IMR-90 (cell line): ENCODE results near the gene ETS1. TPM values are rescaled to one million over a fixed set of nuclear protein-coding genes. Genes with fewer than 3 reads are reported as not detected.

ENCODE experiments used
- ATAC-seq: fragments of 200-7000 bp; cut with Tn5 transposase; 2 replicates; pipeline ENCODE4 v1.9.1; 2020; ENCODE audit warnings: low read depth, mild to moderate bottlenecking, moderate library complexity
- BruUV-seq: library from RNA; stranded (reverse); fragments of 400-500 nt; replicated peaks from 2 replicates; lab custom pipeline; 2021; lab: Mats Ljungman, UMichigan
- CTCF ChIA-PET: fragments of 300-600 bp; formaldehyde crosslinking; extraction: SDS; loops from one replicate; lab custom pipeline; 2021; ENCODE audit warnings: antibody characterized with exemption; lab: Yijun Ruan, JAX
- POLR2A ChIA-PET: fragments of 300-600 bp; sonication (Branson Sonifier 250); formaldehyde crosslinking; loops from one replicate; lab custom pipeline; 2022; ENCODE audit warnings: antibody characterized with exemption; ENCODE audit not compliant: unreplicated experiment; lab: Charles Lee
- DNase-seq: peaks from one replicate; pipeline ENCODE4 v3.0.0; 2013
- H2AFZ ChIP-seq: replicated peaks from 2 replicates; pipeline ENCODE3; 2013; ENCODE audit warnings: low read length, mild to moderate bottlenecking; ENCODE audit not compliant: poor library complexity
- H2AK5ac ChIP-seq: 2 replicates; pipeline ENCODE4 v1.6.1; 2013; ENCODE audit warnings: low read depth, low read length, inconsistent platforms
- H2AK9ac ChIP-seq: replicated peaks from 2 replicates; pipeline ENCODE3; 2013; ENCODE audit warnings: mild to moderate bottlenecking, low read depth, low read length, moderate library complexity; ENCODE audit not compliant: poor library complexity
- H2BK120ac ChIP-seq: 2 replicates; pipeline ENCODE4 v1.6.1; 2013; ENCODE audit warnings: low read depth, low read length, inconsistent platforms
- H2BK15ac ChIP-seq: 3 replicates; pipeline ENCODE4 v1.6.1; 2013; ENCODE audit warnings: low read depth, low read length, inconsistent platforms
- H2BK20ac ChIP-seq: 2 replicates; pipeline ENCODE4 v1.6.1; 2013; ENCODE audit warnings: low read depth, mild to moderate bottlenecking, inconsistent platforms, low read length, moderate library complexity
- H2BK5ac ChIP-seq: 2 replicates; pipeline ENCODE4 v1.6.1; 2013; ENCODE audit warnings: mild to moderate bottlenecking, low read depth, low read length, inconsistent platforms; ENCODE audit not compliant: poor library complexity, severe bottlenecking
- H3K14ac ChIP-seq: replicated peaks from 2 replicates; pipeline ENCODE4 v1.6.1; 2013; ENCODE audit warnings: low read depth, low read length, inconsistent platforms
- H3K18ac ChIP-seq: 2 replicates; pipeline ENCODE4 v1.6.1; 2013; ENCODE audit warnings: low read depth, low read length, control low read depth
- H3K23ac ChIP-seq: 2 replicates; pipeline ENCODE4 v1.6.1; 2013; ENCODE audit warnings: low read depth, low read length, inconsistent platforms
- H3K27ac ChIP-seq: 2 replicates; pipeline ENCODE4 v1.5.1; 2013; ENCODE audit warnings: mild to moderate bottlenecking, control low read depth, low read length; ENCODE audit not compliant: insufficient read depth
- H3K27me3 ChIP-seq: 2 replicates; pipeline ENCODE4 v1.6.1; 2013; ENCODE audit warnings: low read length; ENCODE audit not compliant: control insufficient read depth, insufficient read depth
- H3K36me3 ChIP-seq: 2 replicates; pipeline ENCODE4 v1.6.1; 2013; ENCODE audit warnings: low read length, mixed read lengths; ENCODE audit not compliant: control insufficient read depth, insufficient read depth
- H3K4ac ChIP-seq: 2 replicates; pipeline ENCODE4 v1.6.1; 2013; ENCODE audit warnings: low read depth, low read length, inconsistent platforms
- H3K4me1 ChIP-seq: 2 replicates; pipeline ENCODE4 v1.6.1; 2013; ENCODE audit warnings: low read length, mixed read lengths; ENCODE audit not compliant: control insufficient read depth, insufficient read depth
- H3K4me2 ChIP-seq: 2 replicates; pipeline ENCODE4 v1.6.1; 2013; ENCODE audit warnings: low read depth, mild to moderate bottlenecking, control low read depth, low read length, moderate library complexity
- H3K4me3 ChIP-seq: 2 replicates; pipeline ENCODE4 v1.5.1; 2013; ENCODE audit warnings: low read depth, mild to moderate bottlenecking, control low read depth, low read length, moderate library complexity; ENCODE audit not compliant: insufficient read depth
- H3K56ac ChIP-seq: 2 replicates; pipeline ENCODE4 v1.6.1; 2013; ENCODE audit warnings: low read length, inconsistent platforms; ENCODE audit not compliant: insufficient read depth; ENCODE audit errors: extremely low read depth
- H3K79me1 ChIP-seq, 2 experiments: 2 replicates each; pipeline ENCODE4 v1.6.1; 2013; ENCODE audit warnings: low read length in 2 of 2, inconsistent platforms in 1 of 2, low read depth in 1 of 2
- H3K9ac ChIP-seq: 2 replicates; pipeline ENCODE4 v1.6.1; 2013; ENCODE audit warnings: low read depth, low read length, control low read depth
- H3K9me1 ChIP-seq: 2 replicates; pipeline ENCODE4 v1.6.1; 2013; ENCODE audit warnings: low read length, inconsistent platforms; ENCODE audit not compliant: insufficient read depth
- H3K9me3 ChIP-seq: 2 replicates; pipeline ENCODE4 v1.6.1; 2013; ENCODE audit warnings: low read length; ENCODE audit not compliant: control insufficient read depth, insufficient read depth
- H4K20me1 ChIP-seq: 2 replicates; pipeline ENCODE4 v1.6.1; 2013; ENCODE audit warnings: low read length, inconsistent platforms; ENCODE audit not compliant: insufficient read depth
- H4K5ac ChIP-seq: 2 replicates; pipeline ENCODE4 v1.6.1; 2013; ENCODE audit warnings: mild to moderate bottlenecking, low read depth, low read length, control low read depth
- H4K8ac ChIP-seq, 2 experiments: 2 replicates each; pipeline ENCODE4 v1.6.1; 2013; ENCODE audit warnings: low read depth in 2 of 2, low read length in 2 of 2, control low read depth in 1 of 2, inconsistent platforms in 1 of 2
- H4K91ac ChIP-seq: 2 replicates; pipeline ENCODE4 v1.6.1; 2013; ENCODE audit warnings: low read depth, low read length, inconsistent platforms; ENCODE audit not compliant: insufficient read depth
- BHLHE40 ChIP-seq: fragments of 150-350 bp; IDR thresholded peaks from 2 replicates; pipeline ENCODE4 v1.6.1; 2016; ENCODE audit warnings: mild to moderate bottlenecking, low read depth, low read length
- CHD1 ChIP-seq: IDR thresholded peaks from 2 replicates; pipeline ENCODE4 v1.6.1; 2012; ENCODE audit warnings: low read depth, low read length, improper control_type of control experiment
- CTCF ChIP-seq: conservative IDR thresholded peaks from 2 replicates; pipeline ENCODE4 v1.5.1; 2012; ENCODE audit warnings: mild to moderate bottlenecking, low read depth, low read length, improper control_type of control experiment
- ELK1 ChIP-seq: fragments of 150-350 bp; IDR thresholded peaks from 2 replicates; pipeline ENCODE4 v1.6.1; 2016; ENCODE audit warnings: low read depth, mild to moderate bottlenecking, low read length, moderate library complexity, borderline replicate concordance
- FOS ChIP-seq: fragments of 150-350 bp; IDR thresholded peaks from 2 replicates; pipeline ENCODE4 v1.6.1; 2016; ENCODE audit warnings: low read depth, low read length
- MAFK ChIP-seq: IDR thresholded peaks from 2 replicates; pipeline ENCODE4 v1.6.1; 2012; ENCODE audit warnings: low read depth, low read length, improper control_type of control experiment
- MAZ ChIP-seq: IDR thresholded peaks from 2 replicates; pipeline ENCODE4 v1.6.1; 2012; ENCODE audit warnings: low read depth, mild to moderate bottlenecking, low read length, improper control_type of control experiment, moderate library complexity, borderline replicate concordance
- MXI1 ChIP-seq: IDR thresholded peaks from 2 replicates; pipeline ENCODE4 v1.6.1; 2012; ENCODE audit warnings: low read depth, mild to moderate bottlenecking, low read length, moderate library complexity, borderline replicate concordance
- NFE2L2 ChIP-seq: fragments of 150-350 bp; IDR thresholded peaks from 2 replicates; pipeline ENCODE4 v1.6.1; 2016; ENCODE audit warnings: low read depth, mild to moderate bottlenecking, low read length
- POLR2A ChIP-seq: IDR thresholded peaks from 2 replicates; pipeline ENCODE4 v1.6.1; 2012; ENCODE audit warnings: mild to moderate bottlenecking, low read depth, low read length
- RAD21 ChIP-seq: IDR thresholded peaks from 2 replicates; pipeline ENCODE4 v1.6.1; 2012; ENCODE audit warnings: low read length, improper control_type of control experiment
- RCOR1 ChIP-seq: IDR thresholded peaks from 2 replicates; pipeline ENCODE4 v1.6.1; 2012; ENCODE audit warnings: mild to moderate bottlenecking, low read length, improper control_type of control experiment; ENCODE audit not compliant: insufficient replicate concordance
- RFX5 ChIP-seq: IDR thresholded peaks from 2 replicates; pipeline ENCODE4 v1.8.0; 2012; ENCODE audit warnings: low read depth, mild to moderate bottlenecking, low read length, moderate library complexity
- SMC3 ChIP-seq: fragments of 150-350 bp; IDR thresholded peaks from 2 replicates; pipeline ENCODE4 v1.6.1; 2016; ENCODE audit warnings: low read depth, mild to moderate bottlenecking, antibody characterized with exemption, low read length, moderate library complexity
- WGBS, 2 experiments: methylation state at CpG; one replicate each; pipeline versions ENCODE4 v1.1.5 to v1.1.7; 2013; ENCODE audit warnings: missing lambda C conversion rate in 2 of 2; ENCODE audit not compliant: insufficient read length in 1 of 2; ENCODE audit errors: extremely low coverage in 2 of 2; 5-methylcytosine and 5-hydroxymethylcytosine counted together
- dilution Hi-C: fragments of 300-500 bp; cut with HindIII; formaldehyde crosslinking; loops from one replicate; pipeline ENCODE4 v1.14.3; 2018; ENCODE audit warnings: low sequenced_read_pairs; ENCODE audit not compliant: unreplicated experiment
- in situ Hi-C: fragments of 300-500 bp; cut with MboI; formaldehyde crosslinking; loops from 3 replicates; pipeline ENCODE4 v1.14.3; 2019; ENCODE audit warnings: low sequenced_read_pairs, inconsistent platforms, mixed read lengths
- intact Hi-C: fragments of 100-400 bp; cut with micrococcal nuclease; formaldehyde crosslinking; loops from 2 replicates; pipeline ENCODE4 v1.10.0; 2022
- polyA plus RNA-seq, 3 experiments: library from polyadenylated mRNA; depleted of rRNA; stranded (reverse); fragments of >200 nt; gene quantifications; 2 replicates each; pipeline ENCODE4 v1.2.3, GENCODE V29; 2012; ENCODE audit warnings: low replicate concordance in 1 of 3
- total RNA-seq: library from RNA; depleted of rRNA; stranded (reverse); fragments of >200 nt; gene quantifications from 2 replicates; pipeline ENCODE4 v1.2.3, GENCODE V29; 2012
- TF ChIP-seq, protein P1 (sequence below): fragments of 150-350 bp; IDR thresholded peaks from 2 replicates; pipeline ENCODE4 v1.6.1; 2017; ENCODE audit warnings: mild to moderate bottlenecking, antibody characterized with exemption, low read length, low read depth

The ETS1 gene
- total and polyA plus RNA-seq, 2 of the 4 experiments (the other 2 are of a cell fraction), result 41.2 to 56.3 TPM

DNA sequence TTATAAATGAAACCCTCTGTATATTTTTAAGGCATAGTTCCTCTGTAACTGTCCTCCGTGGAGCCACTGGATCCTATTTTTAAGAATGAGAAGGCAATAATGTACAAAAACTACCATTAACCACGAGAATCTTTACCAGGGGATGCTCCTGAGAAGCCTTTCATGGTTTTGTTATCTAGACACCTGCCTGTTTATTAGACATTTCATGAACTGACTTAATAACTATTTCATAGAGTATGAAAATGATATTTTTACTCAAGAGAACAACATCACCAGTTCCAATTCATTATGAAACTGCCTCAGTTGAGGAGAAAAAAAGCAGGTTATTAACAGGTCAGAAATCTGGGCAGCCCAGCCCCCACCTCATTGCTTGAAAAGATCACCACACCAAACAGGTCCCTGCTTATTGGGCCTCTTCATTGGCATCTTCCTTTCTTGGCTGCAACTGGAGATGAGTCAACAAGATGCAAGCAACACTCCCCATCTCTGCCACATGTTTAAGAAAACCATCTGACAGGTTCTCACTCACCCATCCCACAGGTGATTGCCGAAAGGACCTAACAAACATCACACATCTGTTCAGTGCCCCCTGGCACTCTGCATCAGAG lies 27.8 kb downstream of the ETS1 start:
- Histone ChIP-seq H3K56ac (no peak overlapping the region), H3K4ac (no peak overlapping the region), H3K9ac (no peak overlapping the region), H3K9me1 (no peaks in the 10 kb centered on the region; the same call in 1 of the 2 replicates), H2AFZ (no peak overlapping the region), H3K18ac (no peak overlapping the region), H2AK5ac (no peak overlapping the region), H3K27me3 (no peaks in the 10 kb centered on the region; the same call in none of the 2 replicates), H2BK15ac (no peak overlapping the region), H3K27ac (no peak overlapping the region), H3K14ac (no peak overlapping the region), H2BK20ac (no peak overlapping the region), H3K79me1 (no peaks in the 10 kb centered on the region), H2BK5ac (no peak overlapping the region), H4K8ac (no peak overlapping the region), H3K4me2 (no peak overlapping the region), H3K9me3 (no peaks in the 10 kb centered on the region), H4K5ac (no peak overlapping the region), H3K23ac (no peak overlapping the region), H3K36me3 (no peaks in the 10 kb centered on the region), H2BK120ac (no peak overlapping the region), H4K91ac (no peak overlapping the region), H4K20me1 (no peaks in the 10 kb centered on the region), H2AK9ac (peak overlapping the region; percentile 69), H3K4me1 (peaks cover 2% of the 10 kb centered on the region; the same call in 1 of the 2 replicates), H3K4me3 (no peak overlapping the region)
- WGBS, 2 experiments, result 100% methylated on average over 1 of the region's 3 CpGs; no CpG with 5 or more reads in 1 of the 2 experiments
- ATAC-seq (no peak), DNase-seq (no peak)
- ChIA-PET POLR2A (no interaction called here), CTCF (no interaction called here)
- in situ Hi-C loops, result no loop called here
- intact Hi-C loops, result no loop called here
- dilution Hi-C loops, result no loop called here
- TF ChIP-seq RAD21, result no peak
- no peak for TF ChIP-seq POLR2A
- no peak for TF ChIP-seq CHD1
- TF ChIP-seq CTCF, result no peak
- no peak for TF ChIP-seq NFE2L2
- no peak for TF ChIP-seq FOS
- TF ChIP-seq RFX5, result no peak
- TF ChIP-seq MXI1, result no peak
- no peak for TF ChIP-seq MAZ
- TF ChIP-seq, protein P1, sequence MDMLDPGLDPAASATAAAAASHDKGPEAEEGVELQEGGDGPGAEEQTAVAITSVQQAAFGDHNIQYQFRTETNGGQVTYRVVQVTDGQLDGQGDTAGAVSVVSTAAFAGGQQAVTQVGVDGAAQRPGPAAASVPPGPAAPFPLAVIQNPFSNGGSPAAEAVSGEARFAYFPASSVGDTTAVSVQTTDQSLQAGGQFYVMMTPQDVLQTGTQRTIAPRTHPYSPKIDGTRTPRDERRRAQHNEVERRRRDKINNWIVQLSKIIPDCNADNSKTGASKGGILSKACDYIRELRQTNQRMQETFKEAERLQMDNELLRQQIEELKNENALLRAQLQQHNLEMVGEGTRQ, result no peak
- no peak for TF ChIP-seq ELK1
- no peak for TF ChIP-seq RCOR1
- no peak for TF ChIP-seq MAFK
- TF ChIP-seq BHLHE40, result no peak
- no peak for TF ChIP-seq SMC3
- BruUV-seq, result no TSS peak
